ENCODE measurements around the gene MYCBPAP. TPM values are rescaled to one million over a fixed set of nuclear protein-coding genes. Genes with fewer than 3 reads are reported as not detected.

MYCBPAP gene
- total and polyA plus RNA-seq, 2 donors from 2014 or later: 0.72 to 2.9 TPM

GRCh38 chr17:50484386-50485155 is 23.7 kb upstream of the MYCBPAP start:
- DNase-seq (peak in 2 of 5 donors; percentile 33 to 58), FAIRE-seq (no peak)
- intact Hi-C loops (cut with DNase I): no loop called here
- TF ChIP-seq CTCF (IDR thresholded peaks at IDR 0.05; ENCODE audit: borderline replicate concordance, extremely low read depth, insufficient read depth): no peak
- Histone ChIP-seq H3K4me3 (ENCODE audit: low read length in 3 of 3) (no peak overlapping the region), H3K4me1 (ENCODE audit: control insufficient read depth in 2 of 3, insufficient read depth in 2 of 3, low read depth in 1 of 3, low read length in 3 of 3) (peaks cover 0 to 6% (median 6%) of the 10 kb centered on the region in 3 donors), H3K9me3 (ENCODE audit: control insufficient read depth in 2 of 3, insufficient read depth in 1 of 3, low read length in 3 of 3) (no peaks in the 10 kb centered on the region), H3K9ac (ENCODE audit: low read length in 3 of 3) (no peak overlapping the region), H3K27ac (ENCODE audit: low read depth in 2 of 2, low read length in 2 of 2) (no peak overlapping the region), H3K36me3 (ENCODE audit: control insufficient read depth in 2 of 3, insufficient read depth in 3 of 3, low read length in 3 of 3) (peaks cover 0 to 31% (median 21%) of the 10 kb centered on the region in 3 donors), H3K27me3 (ENCODE audit: control insufficient read depth, insufficient read depth, low read length) (no peaks in the 10 kb centered on the region)

- no peaks in the 10 kb centered on the region for H3K9me3 ChIP-seq (ENCODE audit: control insufficient read depth in 2 of 3, insufficient read depth in 1 of 3, low read length in 3 of 3)
Measured at GRCh38 chr17:50487213-50488096, 20.8 kb upstream of the MYCBPAP start.

GRCh38 chr17:50488880-50489279 is 19.4 kb upstream of the MYCBPAP start:
- TF ChIP-seq CTCF (IDR thresholded peaks at IDR 0.05; ENCODE audit: borderline replicate concordance, extremely low read depth, insufficient read depth): no peak
- Histone ChIP-seq H3K9me3 (ENCODE audit: control insufficient read depth in 2 of 3, insufficient read depth in 1 of 3, low read length in 3 of 3) (no peaks in the 10 kb centered on the region), H3K27ac (ENCODE audit: low read depth in 2 of 2, low read length in 2 of 2) (no peak overlapping the region), H3K36me3 (ENCODE audit: control insufficient read depth in 2 of 3, insufficient read depth in 3 of 3, low read length in 3 of 3) (peaks cover 0 to 20% (median 15%) of the 10 kb centered on the region in 3 donors), H3K4me1 (ENCODE audit: control insufficient read depth in 2 of 3, insufficient read depth in 2 of 3, low read depth in 1 of 3, low read length in 3 of 3) (no peaks in the 10 kb centered on the region), H3K9ac (ENCODE audit: low read length in 3 of 3) (no peak overlapping the region), H3K27me3 (ENCODE audit: control insufficient read depth, insufficient read depth, low read length) (no peaks in the 10 kb centered on the region), H3K4me3 (ENCODE audit: low read length in 3 of 3) (no peak overlapping the region)
- DNase-seq: peak in 1 of 5 donors; percentile 13
- no peak for FAIRE-seq
- intact Hi-C loops (cut with DNase I): no loop called here

More at GRCh38 chr17:50487213-50488096, 20.8 kb upstream of the MYCBPAP start:
- H3K9ac ChIP-seq (ENCODE audit: low read length in 3 of 3): no peak overlapping the region
- peaks cover 0 to 28% (median 21%) of the 10 kb centered on the region in 3 donors for H3K36me3 ChIP-seq (ENCODE audit: control insufficient read depth in 2 of 3, insufficient read depth in 3 of 3, low read length in 3 of 3)
- no peaks in the 10 kb centered on the region for H3K4me1 ChIP-seq (ENCODE audit: control insufficient read depth in 2 of 3, insufficient read depth in 2 of 3, low read depth in 1 of 3, low read length in 3 of 3)
- H3K27ac ChIP-seq (ENCODE audit: low read depth in 2 of 2, low read length in 2 of 2): no peak overlapping the region
- FAIRE-seq (no peak), DNase-seq (peak in 1 of 5 donors; percentile 56)
- intact Hi-C loops (cut with DNase I): no loop called here
- no peak for TF ChIP-seq CTCF (IDR thresholded peaks at IDR 0.05; ENCODE audit: borderline replicate concordance, extremely low read depth, insufficient read depth)
- H3K27me3 ChIP-seq (ENCODE audit: control insufficient read depth, insufficient read depth, low read length): no peaks in the 10 kb centered on the region
- no peak overlapping the region for H3K4me3 ChIP-seq (ENCODE audit: low read length in 3 of 3)

Measured in kidney (tissue), 14 donors.